Chondrocyte (in vitro differentiated cells): Measurements from ENCODE around the gene GPRC5B. TPM values are rescaled to one million over a fixed set of nuclear protein-coding genes. Genes with fewer than 3 reads are reported as not detected.

Experiments used
- DNase-seq: peaks from one replicate; pipeline ENCODE4 v3.0.0; 2021; ENCODE audit warnings: mixed read lengths, low spot score
- H3K27ac Mint-ChIP-seq: one replicate; pipeline ENCODE4 v1.8.0; 2021; ENCODE audit warnings: mild to moderate bottlenecking, moderate library complexity, mixed read lengths; ENCODE audit not compliant: unreplicated experiment
- H3K27me3 Mint-ChIP-seq: 2 replicates; pipeline ENCODE4 v1.8.0; 2021; ENCODE audit warnings: low read depth, mixed read lengths
- H3K36me3 Mint-ChIP-seq: 2 replicates; pipeline ENCODE4 v1.8.0; 2021; ENCODE audit warnings: low read depth, mixed read lengths
- H3K4me1 Mint-ChIP-seq: 2 replicates; pipeline ENCODE4 v1.8.0; 2021; ENCODE audit warnings: low read depth, mild to moderate bottlenecking, mixed read lengths
- H3K4me3 Mint-ChIP-seq: one replicate; pipeline ENCODE4 v1.8.0; 2021; ENCODE audit warnings: mild to moderate bottlenecking, moderate library complexity, mixed read lengths; ENCODE audit not compliant: unreplicated experiment
- H3K9me3 Mint-ChIP-seq: 2 replicates; pipeline ENCODE4 v1.8.0; 2021; ENCODE audit warnings: low read depth, mixed read lengths
- total RNA-seq: library from RNA; stranded (reverse); gene quantifications from 3 replicates; pipeline ENCODE4 v1.2.1, GENCODE V29; 2021
- TF ChIP-seq, protein P1 (sequence below): fragments of 200-600 bp; sonication (generic); IDR thresholded peaks from 2 replicates; pipeline ENCODE4 v1.5.0; 2021; ENCODE audit warnings: antibody characterized with exemption, mild to moderate bottlenecking, moderate library complexity

Gene GPRC5B
- total RNA-seq, 1 donor from 2014 or later: 2.2 TPM

DNA sequence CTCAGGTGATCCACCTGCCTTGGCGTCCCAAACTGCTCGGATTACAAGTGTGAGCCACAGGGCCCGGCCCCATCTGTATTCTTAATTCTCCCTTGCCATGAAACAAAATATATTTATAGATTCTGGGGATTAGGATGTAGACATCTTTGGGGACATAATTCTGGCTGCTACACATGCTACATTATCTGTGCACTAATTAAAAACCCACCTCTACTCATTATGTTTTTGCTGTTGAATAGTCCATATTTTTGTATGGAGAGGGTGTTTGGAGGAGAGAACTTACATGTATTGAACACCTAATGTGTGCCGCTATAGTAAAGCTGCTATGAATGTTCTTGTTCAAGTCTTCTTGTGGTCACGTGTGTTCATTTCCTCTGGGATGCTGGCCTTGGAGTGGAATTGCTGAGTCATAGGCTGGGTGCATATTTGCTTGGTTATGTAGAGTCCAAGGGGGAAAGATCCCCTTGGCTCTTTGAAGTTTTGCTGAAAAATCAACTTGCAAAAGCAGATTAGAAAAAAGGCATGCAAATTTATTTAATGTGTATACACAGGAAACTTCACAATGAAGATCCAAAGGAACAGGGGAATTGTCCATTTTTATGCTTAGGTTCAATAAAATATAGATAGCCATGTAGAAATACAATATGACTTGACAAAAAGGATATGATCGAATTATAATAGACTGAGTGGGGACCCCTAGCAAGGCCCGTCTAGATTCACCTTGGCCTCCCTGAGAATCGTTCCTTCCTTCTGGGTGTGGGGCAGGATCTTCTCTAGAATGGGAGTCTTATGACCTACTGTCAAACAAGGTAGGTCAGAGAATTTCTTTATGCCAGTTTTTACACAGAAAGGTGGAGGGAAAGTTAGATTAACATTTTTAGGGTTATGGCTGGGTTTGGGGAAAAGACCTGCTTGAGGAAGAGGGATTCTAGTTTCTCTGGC lies 42.1 kb upstream of the GPRC5B start:
- H3K9me3 Mint-ChIP-seq: peaks cover 5% of the 10 kb centered on the region
- TF ChIP-seq, protein P1, sequence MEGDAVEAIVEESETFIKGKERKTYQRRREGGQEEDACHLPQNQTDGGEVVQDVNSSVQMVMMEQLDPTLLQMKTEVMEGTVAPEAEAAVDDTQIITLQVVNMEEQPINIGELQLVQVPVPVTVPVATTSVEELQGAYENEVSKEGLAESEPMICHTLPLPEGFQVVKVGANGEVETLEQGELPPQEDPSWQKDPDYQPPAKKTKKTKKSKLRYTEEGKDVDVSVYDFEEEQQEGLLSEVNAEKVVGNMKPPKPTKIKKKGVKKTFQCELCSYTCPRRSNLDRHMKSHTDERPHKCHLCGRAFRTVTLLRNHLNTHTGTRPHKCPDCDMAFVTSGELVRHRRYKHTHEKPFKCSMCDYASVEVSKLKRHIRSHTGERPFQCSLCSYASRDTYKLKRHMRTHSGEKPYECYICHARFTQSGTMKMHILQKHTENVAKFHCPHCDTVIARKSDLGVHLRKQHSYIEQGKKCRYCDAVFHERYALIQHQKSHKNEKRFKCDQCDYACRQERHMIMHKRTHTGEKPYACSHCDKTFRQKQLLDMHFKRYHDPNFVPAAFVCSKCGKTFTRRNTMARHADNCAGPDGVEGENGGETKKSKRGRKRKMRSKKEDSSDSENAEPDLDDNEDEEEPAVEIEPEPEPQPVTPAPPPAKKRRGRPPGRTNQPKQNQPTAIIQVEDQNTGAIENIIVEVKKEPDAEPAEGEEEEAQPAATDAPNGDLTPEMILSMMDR: no peak
- H3K36me3 Mint-ChIP-seq: peaks cover 3% of the 10 kb centered on the region
- no peak for DNase-seq
- H3K27ac Mint-ChIP-seq: no peak overlapping the region
- H3K27me3 Mint-ChIP-seq: peaks cover 3% of the 10 kb centered on the region
- H3K4me1 Mint-ChIP-seq: peaks cover 9% of the 10 kb centered on the region
- H3K4me3 Mint-ChIP-seq: no peak overlapping the region

- TF ChIP-seq, protein P1: no peak
- H3K36me3 Mint-ChIP-seq: peaks cover 3% of the 10 kb centered on the region
- H3K9me3 Mint-ChIP-seq: peaks cover 10% of the 10 kb centered on the region
- peaks cover 19% of the 10 kb centered on the region for H3K27me3 Mint-ChIP-seq
- DNase-seq: no peak
- H3K4me1 Mint-ChIP-seq: peaks cover 9% of the 10 kb centered on the region
- no peak overlapping the region for H3K4me3 Mint-ChIP-seq
- no peak overlapping the region for H3K27ac Mint-ChIP-seq
These were observed 38.7 kb upstream of the GPRC5B start for GRCh38 chr16:19923396-19923795.

- H3K9me3 Mint-ChIP-seq: peaks cover 6% of the 10 kb centered on the region
- no peak overlapping the region for H3K27ac Mint-ChIP-seq
- H3K36me3 Mint-ChIP-seq: no peaks in the 10 kb centered on the region
- DNase-seq: no peak
- TF ChIP-seq, protein P1: no peak
- H3K27me3 Mint-ChIP-seq: peaks cover 19% of the 10 kb centered on the region
- no peak overlapping the region for H3K4me3 Mint-ChIP-seq
- no peaks in the 10 kb centered on the region for H3K4me1 Mint-ChIP-seq
These were observed 34.5 kb upstream of the GPRC5B start for GRCh38 chr16:19919142-19919541.

DNA sequence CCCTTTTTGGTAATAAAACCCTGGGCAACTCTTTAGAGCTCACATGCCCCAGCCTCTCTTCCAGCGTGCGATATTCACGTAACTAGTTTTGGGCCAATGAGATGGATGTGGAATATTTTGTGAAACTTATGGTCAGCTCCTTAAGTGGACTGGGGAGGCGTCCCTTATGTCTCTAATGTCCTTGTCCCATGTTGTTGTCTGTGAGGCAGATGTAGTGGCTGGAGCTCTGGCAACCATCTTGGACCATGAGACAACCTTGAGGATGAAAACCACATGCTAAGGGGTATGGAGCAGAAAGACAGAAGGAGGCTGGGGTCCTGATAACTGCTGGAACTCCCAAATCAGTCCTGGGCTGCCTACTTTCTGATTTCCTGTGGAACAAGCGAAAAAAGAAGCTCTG lies 31.4 kb upstream of the GPRC5B start:
- Mint-ChIP-seq H3K36me3 (no peaks in the 10 kb centered on the region), H3K27ac (no peak overlapping the region), H3K27me3 (peaks cover 11% of the 10 kb centered on the region), H3K9me3 (peaks cover 2% of the 10 kb centered on the region), H3K4me3 (no peak overlapping the region), H3K4me1 (no peaks in the 10 kb centered on the region)
- TF ChIP-seq, protein P1: no peak
- DNase-seq: no peak

DNA sequence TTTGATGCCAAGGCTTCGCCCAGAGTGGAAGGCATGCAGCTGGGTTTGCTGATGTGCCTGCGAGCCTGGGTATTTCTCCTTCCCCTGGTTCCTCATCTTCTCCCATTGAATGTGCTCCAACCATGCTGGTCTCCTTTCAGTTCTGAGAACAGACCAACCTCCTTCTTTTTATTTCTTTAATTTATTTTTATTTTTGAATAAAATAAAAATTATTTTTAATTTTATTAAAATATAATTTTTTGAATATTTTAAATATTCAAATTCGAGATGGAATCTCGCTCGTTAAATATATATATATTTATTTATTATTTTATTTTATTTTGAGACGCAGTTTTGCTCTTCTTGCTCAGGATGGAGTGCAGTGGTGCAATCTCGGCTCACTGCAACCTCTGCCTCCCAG lies 30.2 kb upstream of the GPRC5B start:
- TF ChIP-seq, protein P1: no peak
- no peak for DNase-seq
- no peaks in the 10 kb centered on the region for H3K36me3 Mint-ChIP-seq
- no peaks in the 10 kb centered on the region for H3K9me3 Mint-ChIP-seq
- no peak overlapping the region for H3K27ac Mint-ChIP-seq
- H3K4me3 Mint-ChIP-seq: no peak overlapping the region
- H3K27me3 Mint-ChIP-seq: no peaks in the 10 kb centered on the region
- no peaks in the 10 kb centered on the region for H3K4me1 Mint-ChIP-seq
